Superior temporal gyrus (tissue), 1 donor: ENCODE results near the gene KMT5C.
"Not testable (repeated sequence)": the region's sequence is repeated elsewhere in the genome, so short reads cannot be mapped to it uniquely, and the experiment has no call there.

Experiments
- DNase-seq: peaks from one replicate; pipeline ENCODE4 v3.0.0-alpha.2; 2016; ENCODE audit errors: extremely low spot score

KMT5C gene

GRCh38 chr19:55316646-55317045 is 23.0 kb upstream of the KMT5C start:
- DNase-seq: no peak

GRCh38 chr19:55319785-55320184 is 19.9 kb upstream of the KMT5C start:
- peak; percentile 24 for DNase-seq

- no peak for DNase-seq
These were observed 18.7 kb upstream of the KMT5C start for GRCh38 chr19:55320844-55321419.

- no peak for DNase-seq
These were observed 18.1 kb upstream of the KMT5C start for GRCh38 chr19:55321466-55322137.

GRCh38 chr19:55322204-55322885 is 17.3 kb upstream of the KMT5C start:
- DNase-seq: no peak

GRCh38 chr19:55324662-55325061 is 15.0 kb upstream of the KMT5C start:
- no peak for DNase-seq

- no peak for DNase-seq
These were observed 14.5 kb upstream of the KMT5C start, which contains the start of gene TMEM150B for GRCh38 chr19:55325172-55325571. TSS of gene TMEM150B (minus strand) at chr19:55325341. CDS start at chr19:55321036, 4,305 bp downstream.

- not testable (repeated sequence) for DNase-seq
These were observed 10.8 kb upstream of the KMT5C start for GRCh38 chr19:55328774-55329318.

- DNase-seq: not testable (repeated sequence)
These were observed 9.9 kb upstream of the KMT5C start for GRCh38 chr19:55329791-55330190.

- no peak for DNase-seq
These were observed 5.8 kb upstream of the KMT5C start for GRCh38 chr19:55333870-55334269.

- no peak for DNase-seq
These were observed 3.6 kb upstream of the KMT5C start for GRCh38 chr19:55336101-55336500.

GRCh38 chr19:55339889-55340783 is 460 bp downstream of the KMT5C start:
- no peak for DNase-seq

GRCh38 chr19:55340784-55341147 is 1.1 kb downstream of the KMT5C start:
- no peak for DNase-seq

GRCh38 chr19:55341171-55341588 is 1.5 kb downstream of the KMT5C start:
- peak; percentile 19 for DNase-seq

- no peak for DNase-seq
These were observed 2.2 kb downstream of the KMT5C start for GRCh38 chr19:55341595-55342531.

GRCh38 chr19:55344444-55344843 is 4.8 kb downstream of the KMT5C start:
- DNase-seq: peak; percentile 65

GRCh38 chr19:55345101-55345817 is 5.6 kb downstream of the KMT5C start:
- no peak for DNase-seq

GRCh38 chr19:55345818-55346724 is 6.4 kb downstream of the KMT5C start:
- no peak for DNase-seq
